CD4-positive, alpha-beta T cell treated with Interleukin-12 subunit alpha and Interleukin-12 subunit beta, for 1 hour (primary cell): ENCODE data around the gene SSTR5.

Source experiments
- DNase-seq: peaks from one replicate; pipeline ENCODE4 v3.0.0-alpha.2; 2020

The SSTR5 gene

DNA sequence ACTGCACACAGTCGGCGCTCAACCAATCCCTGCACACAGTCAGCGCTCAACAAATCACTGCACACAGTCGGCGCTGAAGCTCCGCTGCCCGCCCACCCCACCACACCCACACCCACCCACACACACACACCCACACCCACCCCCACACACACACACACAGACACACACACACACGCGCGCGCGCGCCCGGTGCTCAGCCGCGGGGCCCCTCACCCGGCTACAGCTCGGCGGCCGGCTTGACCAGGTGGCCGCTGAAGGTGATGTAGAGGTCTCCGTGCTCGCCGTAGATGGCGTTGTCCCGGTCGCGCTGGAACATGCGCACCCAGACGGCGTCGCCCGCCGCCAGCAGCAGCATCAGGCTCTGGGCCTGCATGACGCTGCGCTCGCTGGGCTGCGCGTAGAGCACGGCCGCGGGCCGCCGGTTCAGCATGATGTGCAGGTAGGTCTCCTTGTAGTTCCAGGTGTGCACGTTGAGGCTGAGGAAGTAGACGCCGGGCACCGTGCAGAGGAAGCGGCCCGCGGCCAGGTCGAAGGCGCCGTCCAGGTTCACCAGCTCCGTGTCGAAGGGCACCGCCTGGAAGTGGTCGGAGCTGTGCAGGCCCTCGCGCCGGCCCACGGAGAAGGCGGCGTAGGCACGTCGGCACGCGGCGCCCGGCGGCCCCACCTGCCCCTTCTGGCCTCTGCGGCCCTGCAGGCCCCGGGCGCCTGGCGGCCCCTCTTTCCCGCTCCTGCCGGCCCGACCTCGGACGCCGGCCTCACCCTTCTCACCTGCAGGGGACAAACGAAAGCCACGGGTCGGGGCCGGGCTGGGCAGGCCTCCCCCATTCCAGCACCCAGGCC is 21.0 kb downstream of the SSTR5 start:
- DNase-seq = no peak

- no peak for DNase-seq
Measured at GRCh38 chr16:1094124-1094479, 21.6 kb downstream of the SSTR5 start.

GRCh38 chr16:1094601-1095449 is 22.3 kb downstream of the SSTR5 start:
- no peak for DNase-seq

GRCh38 chr16:1095450-1096168 is 23.1 kb downstream of the SSTR5 start:
- no peak for DNase-seq

GRCh38 chr16:1096169-1097082 is 23.9 kb downstream of the SSTR5 start, which contains the start of gene C1QTNF8:
TSS of gene C1QTNF8 (minus strand) at chr16:1096244. CDS start at chr16:1094922, 1,322 bp downstream.
- DNase-seq = no peak

- DNase-seq = no peak
Measured at GRCh38 chr16:1097156-1097555, 24.6 kb downstream of the SSTR5 start.

DNA sequence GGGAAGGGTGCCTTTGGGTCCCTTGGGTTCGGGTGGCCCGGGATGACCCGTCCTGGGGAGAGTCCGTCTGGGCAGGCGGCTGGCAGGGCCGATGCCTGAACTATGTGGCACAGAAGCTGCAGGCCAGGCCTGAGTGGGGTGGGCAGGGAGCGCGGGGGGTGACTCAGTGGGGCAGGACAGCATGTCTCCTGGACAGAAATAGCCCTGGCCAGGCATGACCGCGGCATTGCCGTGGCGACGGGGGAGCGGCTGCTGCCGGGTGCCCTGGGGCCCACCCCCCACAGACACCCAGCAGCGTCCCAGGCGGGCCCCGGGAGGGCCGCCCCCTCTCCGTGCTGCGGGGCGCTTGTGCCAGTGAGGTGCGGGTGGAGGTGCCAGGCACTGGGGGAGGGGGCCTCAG is 25.3 kb downstream of the SSTR5 start:
- no peak for DNase-seq

DNA sequence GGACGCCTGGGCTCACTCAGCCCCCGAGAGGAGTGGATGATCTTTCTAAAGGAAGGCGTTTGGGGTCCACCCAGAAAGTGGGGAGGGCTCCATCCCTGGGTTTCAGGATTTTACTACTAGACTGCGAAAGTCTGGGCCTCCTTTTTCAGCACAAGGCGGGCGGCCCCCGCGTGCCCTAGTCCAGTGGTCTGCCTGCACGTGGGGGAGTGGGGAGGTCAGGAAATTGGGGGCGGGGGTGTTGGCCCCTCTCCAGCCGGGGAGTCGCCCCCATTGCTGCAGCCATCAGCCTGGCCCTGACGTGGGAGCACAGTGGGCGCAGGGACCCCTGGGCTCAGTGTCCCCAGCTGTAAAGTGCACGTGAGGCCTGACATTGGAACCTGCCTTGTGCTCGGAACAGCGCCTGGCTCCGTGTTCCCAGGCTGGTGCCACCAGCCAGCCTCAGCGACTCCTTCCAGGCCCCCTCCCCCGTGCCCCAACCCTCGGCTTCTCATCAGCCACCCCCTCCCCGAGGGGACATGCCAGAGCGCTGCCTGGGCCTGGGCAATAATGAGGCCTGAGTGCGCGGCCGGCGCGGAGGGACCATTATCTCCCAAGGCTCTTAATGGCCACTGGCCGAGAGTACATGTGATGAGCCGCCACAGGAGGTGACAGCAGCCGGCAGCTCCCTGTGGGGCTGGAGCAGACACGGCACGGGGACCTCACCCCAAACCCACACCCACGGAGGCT is 25.9 kb downstream of the SSTR5 start:
- no peak for DNase-seq

GRCh38 chr16:1099189-1100083 is 26.9 kb downstream of the SSTR5 start:
- no peak for DNase-seq

GRCh38 chr16:1100084-1100800 is 27.7 kb downstream of the SSTR5 start:
- DNase-seq = no peak

GRCh38 chr16:1101133-1101532 is 28.6 kb downstream of the SSTR5 start:
- no peak for DNase-seq

- no peak for DNase-seq
Measured at GRCh38 chr16:1101573-1102332, 29.2 kb downstream of the SSTR5 start.

GRCh38 chr16:1102333-1102700 is 29.8 kb downstream of the SSTR5 start:
- DNase-seq = no peak

- peak; percentile 76 for DNase-seq
Measured at GRCh38 chr16:1102921-1103635, 30.5 kb downstream of the SSTR5 start.

- DNase-seq = no peak
Measured at GRCh38 chr16:1103636-1103980, 31.1 kb downstream of the SSTR5 start.

- DNase-seq = peak; percentile 28
Measured at GRCh38 chr16:1105888-1106620, 33.5 kb downstream of the SSTR5 start.

GRCh38 chr16:1106659-1107058 is 34.1 kb downstream of the SSTR5 start:
- DNase-seq = no peak

GRCh38 chr16:1107141-1107540 is 34.6 kb downstream of the SSTR5 start:
- no peak for DNase-seq
